ENCODE data around the gene CRYL1.

- TF ChIP-seq CTCF (IDR thresholded peaks at IDR 0.05; ENCODE audit: low read depth, low read length, poor library complexity, severe bottlenecking) (no peak), EZH2phosphoT487 (IDR thresholded peaks at IDR 0.05; ENCODE audit: borderline replicate concordance, low read length) (no peak)
Measured at GRCh38 chr13:20460761-20461160, 64.9 kb downstream of the CRYL1 start.
